Ishikawa (cell line): ENCODE results near the gene USP7.

ENCODE experiments used
- CEBPB ChIP-seq: IDR thresholded peaks from 2 replicates; pipeline ENCODE4 v1.6.1; 2012
- CREB1 ChIP-seq: IDR thresholded peaks from 2 replicates; pipeline ENCODE4 v1.6.1; 2012; ENCODE audit warnings: low read depth
- EGR1 ChIP-seq: IDR thresholded peaks from 2 replicates; pipeline ENCODE4 v1.6.1; 2012
- EP300 ChIP-seq: IDR thresholded peaks from 2 replicates; pipeline ENCODE4 v1.6.1; 2012; ENCODE audit warnings: borderline replicate concordance
- FOXM1 ChIP-seq: IDR thresholded peaks from 2 replicates; pipeline ENCODE4 v1.6.1; 2012; ENCODE audit warnings: low read depth, borderline replicate concordance
- MAX ChIP-seq: IDR thresholded peaks from 2 replicates; pipeline ENCODE4 v1.6.1; 2012
- NFIC ChIP-seq: IDR thresholded peaks from 2 replicates; pipeline ENCODE4 v1.6.1; 2012
- RAD21 ChIP-seq: IDR thresholded peaks from 2 replicates; pipeline ENCODE4 v1.6.1; 2012; ENCODE audit warnings: low read depth
- REST ChIP-seq: IDR thresholded peaks from 2 replicates; pipeline ENCODE4 v1.6.1; 2012; ENCODE audit warnings: low read depth, mild to moderate bottlenecking
- TAF1 ChIP-seq: IDR thresholded peaks from 2 replicates; pipeline ENCODE4 v1.6.1; 2012; ENCODE audit warnings: low read depth, mild to moderate bottlenecking
- TCF12 ChIP-seq: IDR thresholded peaks from 2 replicates; pipeline ENCODE4 v1.6.1; 2012; ENCODE audit warnings: low read depth
- TEAD4 ChIP-seq: IDR thresholded peaks from 2 replicates; pipeline ENCODE4 v1.6.1; 2012
- USF1 ChIP-seq: IDR thresholded peaks from 2 replicates; pipeline ENCODE4 v1.6.1; 2012
- YY1 ChIP-seq: IDR thresholded peaks from 2 replicates; pipeline ENCODE4 v1.6.1; 2012; ENCODE audit warnings: low read depth
- ZBTB7A ChIP-seq: IDR thresholded peaks from 2 replicates; pipeline ENCODE4 v1.6.1; 2012; ENCODE audit warnings: low read depth

The USP7 gene

GRCh38 chr16:8921347-8921984, 42.2 kb downstream of the USP7 start:
- no peak for TF ChIP-seq EP300
- no peak for TF ChIP-seq YY1
- no peak for TF ChIP-seq CREB1
- TF ChIP-seq TCF12 = no peak
- no peak for TF ChIP-seq TAF1
- TF ChIP-seq ZBTB7A = no peak
- TF ChIP-seq CEBPB = no peak
- no peak for TF ChIP-seq NFIC
- TF ChIP-seq TEAD4 = no peak
- TF ChIP-seq RAD21 = no peak
- no peak for TF ChIP-seq MAX
- TF ChIP-seq FOXM1 = no peak
- TF ChIP-seq USF1 = no peak
- TF ChIP-seq REST = no peak

- no peak for TF ChIP-seq NFIC
- TF ChIP-seq EGR1 = no peak
- TF ChIP-seq TEAD4 = no peak
- no peak for TF ChIP-seq CREB1
- no peak for TF ChIP-seq FOXM1
- no peak for TF ChIP-seq ZBTB7A
- TF ChIP-seq YY1 = no peak
- TF ChIP-seq TAF1 = no peak
- TF ChIP-seq CEBPB = no peak
- no peak for TF ChIP-seq EP300
- no peak for TF ChIP-seq REST
- TF ChIP-seq TCF12 = no peak
- TF ChIP-seq RAD21 = no peak
- no peak for TF ChIP-seq USF1
- TF ChIP-seq MAX = no peak
Observed at GRCh38 chr16:8920645-8921346, 42.9 kb downstream of the USP7 start.

- TF ChIP-seq USF1 (no peak), ZBTB7A (no peak), TAF1 (no peak), FOXM1 (no peak), EGR1 (no peak), RAD21 (no peak), TCF12 (no peak), CEBPB (no peak), MAX (no peak), CREB1 (no peak), NFIC (no peak), YY1 (no peak), TEAD4 (no peak), REST (no peak), EP300 (no peak)
Observed at GRCh38 chr16:8919934-8920462, 43.7 kb downstream of the USP7 start.
